ENCODE results near the gene FANCI.

GRCh38 chr15:89208256-89208655, 35.5 kb upstream of the FANCI start:
- TF ChIP-seq EZH2phosphoT487 (IDR thresholded peaks at IDR 0.05; ENCODE audit: insufficient read depth, low read depth) (no peak), EZH2 (IDR thresholded peaks at IDR 0.05; ENCODE audit: insufficient read depth, poor library complexity, severe bottlenecking) (no peak)

All from GM23248 (cell line).